Adrenal gland (tissue), 12 donors: ENCODE data around the gene NXN. TPM values are rescaled to one million over a fixed set of nuclear protein-coding genes. Genes with fewer than 3 reads are reported as not detected.
A peak's percentile ranks its signal among the peaks of the same experiment; 100 is the strongest.

Source experiments
- DNase-seq, 7 donors: peaks; one replicate each; pipeline ENCODE4 v3.0.0-alpha.2; 2019 to 2020
- H3K27ac ChIP-seq, 5 donors: fragments of 200-600 bp; sonication (generic) in 4 of 5; 1 replicate in 3 of 5; 2 replicates in 2 of 5; pipeline versions ENCODE4 v1.5.1 to v1.8.0; 2016 to 2020; ENCODE audit warnings: mild to moderate bottlenecking in 1 of 5
- H3K27me3 ChIP-seq: fragments of 200-600 bp; 2 replicates; pipeline ENCODE4 v1.8.0; 2021
- H3K36me3 ChIP-seq, 2 donors: fragments of 200-600 bp; replicated peaks in 1 of 2; 1 replicate in 1 of 2; 2 replicates in 1 of 2; pipeline versions ENCODE4 v1.5.1 to v1.8.0; 2018 to 2022
- H3K4me1 ChIP-seq, 2 donors: fragments of 200-600 bp; replicated peaks in 1 of 2; 1 replicate in 1 of 2; 2 replicates in 1 of 2; pipeline versions ENCODE4 v1.5.1 to v1.8.0; 2018 to 2021
- H3K4me3 ChIP-seq, 4 donors: fragments of 200-600 bp; sonication (generic) in 3 of 4; one replicate each; pipeline ENCODE4 v1.5.1; 2016 to 2018
- H3K9me3 ChIP-seq, 3 donors: fragments of 200-600 bp; sonication (generic) in 1 of 3; replicated peaks in 1 of 3; 1 replicate in 2 of 3; 2 replicates in 1 of 3; pipeline versions ENCODE4 v1.5.1 to v1.8.0; 2016 to 2021
- POLR2A ChIP-seq, 2 donors: fragments of 450-650 bp; IDR thresholded peaks; one replicate each; pipeline ENCODE4 v1.6.1; 2017; ENCODE audit warnings: antibody characterized with exemption in 2 of 2, mild to moderate bottlenecking in 2 of 2, moderate library complexity in 1 of 2
- WGBS, 4 donors: extraction: QIAGEN DNeasy Blood & Tissue Kit in 2 of 4; methylation state at CpG; one replicate each; pipeline versions ENCODE4 v1.1.5 to v1.1.7; 2013 to 2017; 5-methylcytosine and 5-hydroxymethylcytosine counted together
- intact Hi-C, 2 donors: fragments of 100-400 bp; cut with DNase I; formaldehyde crosslinking; loops; one replicate each; pipeline versions ENCODE4 v1.14.1 to v1.15.0; 2022 to 2023
- polyA plus RNA-seq, 3 donors: library from polyadenylated mRNA; stranded (reverse); fragments of 200-250 nt in 2 of 3; fragments of 350-450 nt in 1 of 3; fragmentation: Illumina TruSeq in 1 of 3; extraction: RNeasy Lipid Tissue Mini Kit (QIAGEN cat#74804) in 1 of 3; gene quantifications; one replicate each; pipeline ENCODE4 v1.2.3, GENCODE V29; 2013 to 2014
- total RNA-seq, 9 donors: library from RNA; depleted of rRNA in 4 of 9; stranded (reverse); fragments of >200 nt in 4 of 9; fragments of 120-200 nt in 1 of 9; fragmentation: NEBNext Ultra II Directional in 1 of 9; extraction: Animal tissue kit (Norgen Biotek cat#: 25700) in 1 of 9; gene quantifications; one replicate each; pipeline versions ENCODE4 v1.1.0 to v1.2.4, GENCODE V29; 2013 to 2023
- TF ChIP-seq, protein P1 (sequence below), 6 experiments: fragments of 450-650 bp in 4 of 6; fragments of 200-600 bp in 2 of 6; sonication (generic) in 1 of 6; IDR thresholded peaks; 1 replicate in 5 of 6; 2 replicates in 1 of 6; pipeline versions ENCODE4 v1.5.1 to v1.8.0; 2016 to 2021; ENCODE audit warnings: antibody characterized with exemption in 6 of 6, mild to moderate bottlenecking in 2 of 6, moderate library complexity in 1 of 6
- donor health status: healthy with polysubstance abuse.
- donor health status: Bipolar disorder and iron deficiency.
- donor health status: DM: yes; HTN: yes; CAD: no.
- donor health status: DM: no; HTN: no; CAD: no.
- donor health status: DM: no; HTN: no; CAD: no.
- donor health status: DM: yes; HTN: yes; CAD: no.

NXN gene
- total and polyA plus RNA-seq, 12 donors = 3.6 to 24.7 (median 10.9) TPM

DNA sequence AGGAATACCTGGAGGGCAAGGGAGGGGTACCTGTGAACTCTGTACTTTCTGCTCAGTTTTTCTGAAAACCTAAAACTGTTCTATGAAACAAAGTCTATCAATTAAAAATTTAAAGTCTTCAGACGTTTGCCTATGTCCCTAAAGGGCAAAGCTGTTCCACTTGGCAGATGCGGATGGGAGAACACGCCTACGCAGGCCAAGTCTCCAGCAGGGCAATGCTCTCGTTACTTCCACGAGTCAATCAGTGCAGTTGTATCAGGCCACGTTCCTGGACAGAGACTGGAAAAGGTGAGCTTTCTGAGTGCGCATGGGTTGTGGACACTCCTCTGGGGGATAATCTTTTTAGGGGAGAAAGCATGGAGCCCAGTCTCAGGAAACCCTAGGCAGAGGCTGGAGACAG lies 86.6 kb downstream of the NXN start:
- Histone ChIP-seq H3K4me3 (no peak overlapping the region), H3K27ac (no peak overlapping the region), H3K4me1 (no peaks in the 10 kb centered on the region), H3K9me3 (no peaks in the 10 kb centered on the region), H3K36me3 (no peaks in the 10 kb centered on the region), H3K27me3 (no peaks in the 10 kb centered on the region)
- 82 to 92% (median 88%) methylated on average over 8 of the region's 8 CpGs for WGBS, 4 donors
- no peak for TF ChIP-seq POLR2A (IDR thresholded peaks at IDR 0.05)
- TF ChIP-seq, protein P1, sequence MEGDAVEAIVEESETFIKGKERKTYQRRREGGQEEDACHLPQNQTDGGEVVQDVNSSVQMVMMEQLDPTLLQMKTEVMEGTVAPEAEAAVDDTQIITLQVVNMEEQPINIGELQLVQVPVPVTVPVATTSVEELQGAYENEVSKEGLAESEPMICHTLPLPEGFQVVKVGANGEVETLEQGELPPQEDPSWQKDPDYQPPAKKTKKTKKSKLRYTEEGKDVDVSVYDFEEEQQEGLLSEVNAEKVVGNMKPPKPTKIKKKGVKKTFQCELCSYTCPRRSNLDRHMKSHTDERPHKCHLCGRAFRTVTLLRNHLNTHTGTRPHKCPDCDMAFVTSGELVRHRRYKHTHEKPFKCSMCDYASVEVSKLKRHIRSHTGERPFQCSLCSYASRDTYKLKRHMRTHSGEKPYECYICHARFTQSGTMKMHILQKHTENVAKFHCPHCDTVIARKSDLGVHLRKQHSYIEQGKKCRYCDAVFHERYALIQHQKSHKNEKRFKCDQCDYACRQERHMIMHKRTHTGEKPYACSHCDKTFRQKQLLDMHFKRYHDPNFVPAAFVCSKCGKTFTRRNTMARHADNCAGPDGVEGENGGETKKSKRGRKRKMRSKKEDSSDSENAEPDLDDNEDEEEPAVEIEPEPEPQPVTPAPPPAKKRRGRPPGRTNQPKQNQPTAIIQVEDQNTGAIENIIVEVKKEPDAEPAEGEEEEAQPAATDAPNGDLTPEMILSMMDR (IDR thresholded peaks at IDR 0.05) = no peak
- intact Hi-C loops = loop anchor here in 1 of 2 donors (10.0 kb wide), 1 partner anchor 82 kb away; the partner anchor contains the start of gene NXN
- DNase-seq = no peak

DNA sequence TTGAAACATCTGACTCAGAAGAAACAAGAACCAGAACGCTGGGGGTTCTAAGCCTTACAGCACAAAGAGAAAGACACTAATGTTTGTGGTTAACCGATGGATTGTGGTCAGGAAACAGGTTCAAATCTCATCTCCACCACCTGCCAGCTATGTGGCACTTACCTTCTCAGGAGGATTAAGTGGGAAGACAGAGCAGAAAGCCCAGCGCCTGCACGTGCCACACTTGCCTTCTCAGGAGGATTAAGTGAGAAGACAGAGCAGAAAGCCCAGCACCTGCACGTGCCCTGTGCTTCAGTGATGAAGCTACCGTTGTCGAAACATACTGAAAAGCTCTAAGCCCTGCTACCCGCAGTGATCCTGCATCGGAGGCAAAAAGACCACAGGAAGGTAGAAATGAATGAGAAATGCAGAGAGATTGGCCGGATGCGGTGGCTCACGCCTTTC lies 90.6 kb downstream of the NXN start:
- WGBS, 4 donors = 70 to 91% (median 84%) methylated on average over 11 to 12 of the region's 12 CpGs
- Histone ChIP-seq H3K9me3 (no peaks in the 10 kb centered on the region), H3K36me3 (no peaks in the 10 kb centered on the region), H3K27ac (no peak overlapping the region), H3K4me1 (peaks cover 0 to 3% of the 10 kb centered on the region in 2 donors), H3K27me3 (no peaks in the 10 kb centered on the region), H3K4me3 (no peak overlapping the region)
- no peak for DNase-seq
- TF ChIP-seq, protein P1 (IDR thresholded peaks at IDR 0.05) = no peak
- intact Hi-C loops = no loop called here

DNA sequence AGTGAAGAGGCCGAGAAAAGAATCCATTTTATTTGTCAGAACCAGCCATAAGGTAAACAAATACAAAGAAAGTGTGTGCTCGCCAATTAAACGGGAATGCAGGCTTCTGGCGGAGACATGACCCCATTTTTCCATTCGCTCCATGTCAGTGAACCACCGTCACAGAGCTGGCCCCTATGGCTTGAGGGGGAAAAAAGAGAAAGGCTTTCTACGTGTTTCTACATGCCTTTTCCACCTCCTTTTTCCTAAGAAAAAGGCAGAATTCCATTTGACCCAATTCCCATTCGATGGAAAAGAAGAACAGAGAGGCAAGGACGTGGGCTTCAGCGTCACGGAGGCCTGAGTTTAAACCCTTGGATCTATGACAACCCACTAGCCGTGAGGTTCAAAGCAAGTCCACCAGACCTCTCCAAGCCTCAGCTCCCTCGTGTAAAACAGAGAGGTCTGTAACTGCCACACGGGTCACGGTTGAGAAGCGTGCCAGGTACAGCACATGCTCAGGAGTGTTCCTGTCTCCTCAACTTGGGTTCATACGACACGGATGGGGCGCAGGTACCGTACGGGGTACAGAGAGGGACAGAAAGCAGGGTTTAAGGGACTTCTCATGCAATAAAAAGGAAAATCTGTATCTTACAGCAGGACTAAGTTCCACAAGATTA lies 91.9 kb downstream of the NXN start:
- H3K9me3 ChIP-seq = no peaks in the 10 kb centered on the region
- TF ChIP-seq POLR2A (IDR thresholded peaks at IDR 0.05) = no peak
- TF ChIP-seq, protein P1 (IDR thresholded peaks at IDR 0.05) = no peak
- no peak for DNase-seq
- peaks cover 5 to 15% of the 10 kb centered on the region in 2 donors for H3K4me1 ChIP-seq
- H3K4me3 ChIP-seq = no peak overlapping the region
- WGBS, 4 donors = 79 to 83% (median 81%) methylated on average over 21 of the region's 21 CpGs
- H3K27me3 ChIP-seq = no peaks in the 10 kb centered on the region
- no peak overlapping the region for H3K27ac ChIP-seq
- H3K36me3 ChIP-seq = no peaks in the 10 kb centered on the region
- intact Hi-C loops = no loop called here

DNA sequence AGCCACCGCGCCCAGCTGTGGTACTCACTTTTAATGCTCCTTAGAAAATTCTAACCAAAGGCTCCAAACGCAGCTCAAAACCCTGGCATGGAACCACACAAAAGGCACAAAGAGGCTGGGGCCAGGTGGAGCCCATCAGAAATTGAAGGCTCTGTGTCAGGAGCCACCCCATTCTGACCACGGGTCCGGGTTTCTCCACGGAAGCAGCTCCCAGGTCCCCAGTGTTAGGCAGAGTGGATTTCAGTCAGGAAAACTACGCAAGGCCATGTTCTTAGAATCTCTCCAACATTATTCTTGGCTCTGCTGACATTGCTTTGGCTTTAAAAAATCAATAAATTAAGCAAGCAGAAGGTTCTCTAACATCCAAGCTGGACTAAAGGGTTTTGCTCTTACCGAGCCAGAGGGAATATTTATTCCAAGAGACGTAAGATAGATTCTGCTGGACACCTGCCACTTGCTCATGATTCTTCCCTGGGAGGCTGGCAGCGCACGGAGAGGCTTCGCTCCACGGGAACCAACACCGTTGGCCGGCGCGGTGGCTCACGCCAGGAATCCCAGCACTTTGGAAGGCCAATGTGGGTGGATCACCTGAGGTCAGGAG lies 93.5 kb downstream of the NXN start:
- Histone ChIP-seq H3K27me3 (no peaks in the 10 kb centered on the region), H3K4me3 (no peak overlapping the region), H3K9me3 (no peaks in the 10 kb centered on the region), H3K27ac (peak overlapping the region in 4 of 5 donors; percentile 38 to 74 (median 61)), H3K4me1 (peaks cover 5 to 27% of the 10 kb centered on the region in 2 donors), H3K36me3 (no peaks in the 10 kb centered on the region)
- intact Hi-C loops = no loop called here
- DNase-seq = peak; percentile 48 to 89 (median 80)
- 52 to 72% (median 58%) methylated on average over 17 to 18 of the region's 18 CpGs for WGBS, 4 donors
- no peak for TF ChIP-seq POLR2A (IDR thresholded peaks at IDR 0.05)
- TF ChIP-seq, protein P1 (IDR thresholded peaks at IDR 0.05) = no peak
